ENCODE measurements around the gene DGKE. TPM values are rescaled to one million over a fixed set of nuclear protein-coding genes. Genes with fewer than 3 reads are reported as not detected.

DGKE gene
- total and polyA plus RNA-seq, 2 of the 13 experiments (the other 11 are each of a cell fraction or from before 2014, with no cell fraction given), result 3.2 to 5.3 TPM

GRCh38 chr17:56833057-56833808 lies 718 bp upstream of the DGKE start (continued):
- TF ChIP-seq ZNF513 (CRISPR knock-in tag; conservative IDR thresholded peaks at IDR 0.05) (0 out of 2 replicates have a peak, but pooled peaks have one; percentile 13), E2F5 (CRISPR knock-in tag; conservative IDR thresholded peaks at IDR 0.05) (0 out of 2 replicates have a peak, but pooled peaks have one; percentile 20), ELF1 (CRISPR knock-in tag; IDR thresholded peaks at IDR 0.05) (peak; percentile 69), AKAP8 (CRISPR knock-in tag; IDR thresholded peaks at IDR 0.05) (peak; percentile 48; the same call in 1 of the 2 replicates), ZNF292 (CRISPR knock-in tag; IDR thresholded peaks at IDR 0.05; ENCODE audit: borderline replicate concordance, low read depth) (peak; percentile 73), TFDP2 (CRISPR knock-in tag; IDR thresholded peaks at IDR 0.05) (peak; percentile 30), RNF2 (conservative IDR thresholded peaks at IDR 0.05; ENCODE audit: low read depth) (peak; percentile 44; the same call in 1 of the 2 replicates), NFE2 (CRISPR knock-in tag; IDR thresholded peaks at IDR 0.05) (no peak), AHR (CRISPR knock-in tag; IDR thresholded peaks at IDR 0.05) (peak; percentile 32; the same call in 1 of the 2 replicates), CBX1 (IDR thresholded peaks at IDR 0.05; ENCODE audit: low read depth) (peak; percentile 55), ZNF263 (CRISPR knock-in tag; IDR thresholded peaks at IDR 0.05) (peak; percentile 80), ZNF564 (CRISPR knock-in tag; IDR thresholded peaks at IDR 0.05) (0 out of 2 replicates have a peak, but pooled peaks have one; percentile 32), MIER2 (CRISPR knock-in tag; IDR thresholded peaks at IDR 0.05) (0 out of 2 replicates have a peak, but pooled peaks have one; percentile 37), ZNF136 (CRISPR knock-in tag; IDR thresholded peaks at IDR 0.05; ENCODE audit: low read depth) (0 out of 2 replicates have a peak, but pooled peaks have one; percentile 54), KLF15 (CRISPR knock-in tag; IDR thresholded peaks at IDR 0.05; ENCODE audit: borderline replicate concordance) (peak; percentile 55; the same call in 1 of the 2 replicates), MXI1 (IDR thresholded peaks at IDR 0.05; ENCODE audit: borderline replicate concordance, low read depth, low read length) (peak; percentile 69; the same call in 1 of the 3 replicates), REL (CRISPR knock-in tag; conservative IDR thresholded peaks at IDR 0.05) (peak; percentile 31; the same call in 1 of the 2 replicates)
- TF ChIP-seq, protein P1, sequence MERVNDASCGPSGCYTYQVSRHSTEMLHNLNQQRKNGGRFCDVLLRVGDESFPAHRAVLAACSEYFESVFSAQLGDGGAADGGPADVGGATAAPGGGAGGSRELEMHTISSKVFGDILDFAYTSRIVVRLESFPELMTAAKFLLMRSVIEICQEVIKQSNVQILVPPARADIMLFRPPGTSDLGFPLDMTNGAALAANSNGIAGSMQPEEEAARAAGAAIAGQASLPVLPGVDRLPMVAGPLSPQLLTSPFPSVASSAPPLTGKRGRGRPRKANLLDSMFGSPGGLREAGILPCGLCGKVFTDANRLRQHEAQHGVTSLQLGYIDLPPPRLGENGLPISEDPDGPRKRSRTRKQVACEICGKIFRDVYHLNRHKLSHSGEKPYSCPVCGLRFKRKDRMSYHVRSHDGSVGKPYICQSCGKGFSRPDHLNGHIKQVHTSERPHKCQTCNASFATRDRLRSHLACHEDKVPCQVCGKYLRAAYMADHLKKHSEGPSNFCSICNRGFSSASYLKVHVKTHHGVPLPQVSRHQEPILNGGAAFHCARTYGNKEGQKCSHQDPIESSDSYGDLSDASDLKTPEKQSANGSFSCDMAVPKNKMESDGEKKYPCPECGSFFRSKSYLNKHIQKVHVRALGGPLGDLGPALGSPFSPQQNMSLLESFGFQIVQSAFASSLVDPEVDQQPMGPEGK (CRISPR knock-in tag; IDR thresholded peaks at IDR 0.05), result peak; percentile 10; the same call in 1 of the 2 replicates
- TF ChIP-seq, protein P2, sequence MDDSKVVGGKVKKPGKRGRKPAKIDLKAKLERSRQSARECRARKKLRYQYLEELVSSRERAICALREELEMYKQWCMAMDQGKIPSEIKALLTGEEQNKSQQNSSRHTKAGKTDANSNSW (CRISPR knock-in tag; IDR thresholded peaks at IDR 0.05; ENCODE audit: borderline replicate concordance), result peak; percentile 20; the same call in 1 of the 2 replicates

Data from HepG2 (cell line).